IMR-90 (cell line): ENCODE results near the gene PSMC5.

ENCODE experiments used
- POLR2A ChIP-seq: IDR thresholded peaks from 2 replicates; pipeline ENCODE4 v1.6.1; 2012; ENCODE audit warnings: mild to moderate bottlenecking, low read depth, low read length
- SMC3 ChIP-seq: fragments of 150-350 bp; IDR thresholded peaks from 2 replicates; pipeline ENCODE4 v1.6.1; 2016; ENCODE audit warnings: low read depth, mild to moderate bottlenecking, antibody characterized with exemption, low read length, moderate library complexity
- TF ChIP-seq, protein P1 (sequence below): conservative IDR thresholded peaks from 2 replicates; pipeline ENCODE4 v1.5.1; 2012; ENCODE audit warnings: mild to moderate bottlenecking, low read depth, low read length, improper control_type of control experiment

DNA sequence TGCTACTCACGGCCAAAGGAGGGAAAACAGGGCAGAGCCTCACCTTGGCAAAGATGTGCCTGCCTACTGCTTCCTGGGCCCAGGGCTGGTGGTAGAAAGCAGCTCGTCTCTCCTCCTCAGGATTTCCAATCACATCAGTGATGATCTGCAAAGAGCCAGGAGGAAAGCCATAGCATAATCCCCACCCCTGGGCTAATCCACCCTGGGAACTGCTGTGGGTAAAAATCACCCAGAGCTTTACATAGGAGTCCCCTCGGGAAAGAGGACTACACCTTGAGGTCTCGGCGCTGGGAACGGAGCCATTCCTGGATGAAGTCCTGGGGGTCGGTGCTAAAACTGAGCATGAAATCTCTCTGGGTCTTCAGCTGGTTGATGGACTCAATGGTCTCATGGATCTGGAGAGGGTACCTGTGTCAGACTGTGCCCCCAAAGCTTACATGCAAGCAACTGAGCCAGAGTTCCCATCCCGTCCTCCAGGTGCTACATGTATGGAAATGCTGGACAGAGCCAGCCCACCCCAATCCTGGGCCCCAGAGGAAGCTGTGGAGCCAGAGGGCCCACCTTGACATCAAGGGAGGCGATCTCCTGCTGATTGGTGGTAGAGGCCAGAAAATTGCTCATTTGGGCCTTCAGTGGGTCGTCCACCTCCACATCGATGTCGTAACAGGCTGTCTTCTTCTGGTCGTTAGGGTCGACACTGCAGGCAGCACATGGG lies 6.0 kb downstream of the PSMC5 start:
- TF ChIP-seq, protein P1, sequence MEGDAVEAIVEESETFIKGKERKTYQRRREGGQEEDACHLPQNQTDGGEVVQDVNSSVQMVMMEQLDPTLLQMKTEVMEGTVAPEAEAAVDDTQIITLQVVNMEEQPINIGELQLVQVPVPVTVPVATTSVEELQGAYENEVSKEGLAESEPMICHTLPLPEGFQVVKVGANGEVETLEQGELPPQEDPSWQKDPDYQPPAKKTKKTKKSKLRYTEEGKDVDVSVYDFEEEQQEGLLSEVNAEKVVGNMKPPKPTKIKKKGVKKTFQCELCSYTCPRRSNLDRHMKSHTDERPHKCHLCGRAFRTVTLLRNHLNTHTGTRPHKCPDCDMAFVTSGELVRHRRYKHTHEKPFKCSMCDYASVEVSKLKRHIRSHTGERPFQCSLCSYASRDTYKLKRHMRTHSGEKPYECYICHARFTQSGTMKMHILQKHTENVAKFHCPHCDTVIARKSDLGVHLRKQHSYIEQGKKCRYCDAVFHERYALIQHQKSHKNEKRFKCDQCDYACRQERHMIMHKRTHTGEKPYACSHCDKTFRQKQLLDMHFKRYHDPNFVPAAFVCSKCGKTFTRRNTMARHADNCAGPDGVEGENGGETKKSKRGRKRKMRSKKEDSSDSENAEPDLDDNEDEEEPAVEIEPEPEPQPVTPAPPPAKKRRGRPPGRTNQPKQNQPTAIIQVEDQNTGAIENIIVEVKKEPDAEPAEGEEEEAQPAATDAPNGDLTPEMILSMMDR: no peak
- TF ChIP-seq SMC3 (no peak), POLR2A (no peak)
